ENCODE measurements around the gene NUP62. TPM values are rescaled to one million over a fixed set of nuclear protein-coding genes. Genes with fewer than 3 reads are reported as not detected.

The NUP62 gene
- total and polyA plus RNA-seq, 2 experiments from 2014 or later, result 55.5 to 99.4 TPM

- no peaks in the 10 kb centered on the region; the same call in 1 of the 2 replicates for H3K4me1 ChIP-seq (ENCODE audit: insufficient read depth)
- H4K20me1 ChIP-seq (replicated peaks; ENCODE audit: insufficient read depth), result no peaks in the 10 kb centered on the region
- 0 out of 2 replicates have a peak, but pooled peaks cover 4% of the 10 kb centered on the region for H3F3A ChIP-seq (replicated peaks; ENCODE audit: low read depth)
- Mint-ChIP-seq H3K4me1 (no peaks in the 10 kb centered on the region), H3K36me3 (ENCODE audit: low read depth) (no peaks in the 10 kb centered on the region), H3K9me3 (no peaks in the 10 kb centered on the region), H3K27me3 (ENCODE audit: insufficient read depth, low read depth, poor library complexity) (peaks cover 11% of the 10 kb centered on the region), H3K27ac (no peak overlapping the region), H3K4me3 (no peak overlapping the region)
- H3K4me2 ChIP-seq, result no peak overlapping the region
- TF ChIP-seq NANOG (IDR thresholded peaks at IDR 0.05; ENCODE audit: borderline replicate concordance) (no peak), REST (IDR thresholded peaks at IDR 0.05; ENCODE audit: unreplicated experiment) (no peak)
- TF ChIP-seq, protein P1, sequence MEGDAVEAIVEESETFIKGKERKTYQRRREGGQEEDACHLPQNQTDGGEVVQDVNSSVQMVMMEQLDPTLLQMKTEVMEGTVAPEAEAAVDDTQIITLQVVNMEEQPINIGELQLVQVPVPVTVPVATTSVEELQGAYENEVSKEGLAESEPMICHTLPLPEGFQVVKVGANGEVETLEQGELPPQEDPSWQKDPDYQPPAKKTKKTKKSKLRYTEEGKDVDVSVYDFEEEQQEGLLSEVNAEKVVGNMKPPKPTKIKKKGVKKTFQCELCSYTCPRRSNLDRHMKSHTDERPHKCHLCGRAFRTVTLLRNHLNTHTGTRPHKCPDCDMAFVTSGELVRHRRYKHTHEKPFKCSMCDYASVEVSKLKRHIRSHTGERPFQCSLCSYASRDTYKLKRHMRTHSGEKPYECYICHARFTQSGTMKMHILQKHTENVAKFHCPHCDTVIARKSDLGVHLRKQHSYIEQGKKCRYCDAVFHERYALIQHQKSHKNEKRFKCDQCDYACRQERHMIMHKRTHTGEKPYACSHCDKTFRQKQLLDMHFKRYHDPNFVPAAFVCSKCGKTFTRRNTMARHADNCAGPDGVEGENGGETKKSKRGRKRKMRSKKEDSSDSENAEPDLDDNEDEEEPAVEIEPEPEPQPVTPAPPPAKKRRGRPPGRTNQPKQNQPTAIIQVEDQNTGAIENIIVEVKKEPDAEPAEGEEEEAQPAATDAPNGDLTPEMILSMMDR (conservative IDR thresholded peaks at IDR 0.05; ENCODE audit: low read depth in 2 of 2), result peak; percentile 33 to 47; a peak in 3 of 4 replicates
- H3K27me3 ChIP-seq (ENCODE audit: insufficient read depth), result no peaks in the 10 kb centered on the region
- no peak overlapping the region for H2AFZ ChIP-seq
- H3K79me2 ChIP-seq (replicated peaks; ENCODE audit: insufficient read depth), result no peaks in the 10 kb centered on the region
- no peaks in the 10 kb centered on the region for H3K36me3 ChIP-seq (ENCODE audit: insufficient read depth)
- ATAC-seq, result peak; percentile 20
- no peak overlapping the region for H3K27ac ChIP-seq (ENCODE audit: low read depth)
- DNase-seq (ENCODE audit: low spot score), result peak; percentile 41
- H3K4me3 ChIP-seq, result no peak overlapping the region
- H3K9me2 ChIP-seq (ENCODE audit: insufficient read depth), result no peaks in the 10 kb centered on the region
These were observed 10.6 kb upstream of the NUP62 start for GRCh38 chr19:49939721-49940481.

DNA sequence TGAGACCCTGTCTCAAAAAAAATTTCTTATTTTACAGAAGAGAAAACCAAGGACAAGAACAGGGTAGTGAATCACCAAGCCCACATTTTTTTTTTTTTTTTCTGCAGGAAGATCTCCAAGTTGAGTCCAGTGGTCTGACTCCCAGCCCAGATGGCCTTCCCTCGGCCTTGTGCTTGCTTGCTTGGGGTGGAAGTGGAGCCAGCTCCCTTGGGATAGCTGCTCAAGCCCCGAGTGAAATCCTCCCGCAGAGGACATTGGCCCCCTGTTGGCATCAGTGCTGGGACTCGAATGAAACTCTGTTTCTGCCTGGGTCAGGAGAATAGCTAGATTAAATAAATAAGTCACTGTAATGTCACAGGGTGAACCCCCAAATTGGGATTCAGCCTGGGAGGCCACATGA, 9.4 kb upstream of the NUP62 start:
- H3K79me2 ChIP-seq (replicated peaks; ENCODE audit: insufficient read depth), result no peaks in the 10 kb centered on the region
- no peaks in the 10 kb centered on the region for H3K36me3 ChIP-seq (ENCODE audit: insufficient read depth)
- H3K4me2 ChIP-seq, result no peak overlapping the region
- H2AFZ ChIP-seq, result no peak overlapping the region
- H3F3A ChIP-seq (replicated peaks; ENCODE audit: low read depth), result 0 out of 2 replicates have a peak, but pooled peaks cover 4% of the 10 kb centered on the region
- Mint-ChIP-seq H3K27me3 (ENCODE audit: insufficient read depth, low read depth, poor library complexity) (peaks cover 11% of the 10 kb centered on the region), H3K36me3 (ENCODE audit: low read depth) (peaks cover 3% of the 10 kb centered on the region), H3K4me3 (no peak overlapping the region), H3K9me3 (no peaks in the 10 kb centered on the region), H3K4me1 (no peaks in the 10 kb centered on the region), H3K27ac (no peak overlapping the region)
- no peak for DNase-seq (ENCODE audit: low spot score)
- no peak for TF ChIP-seq REST (IDR thresholded peaks at IDR 0.05; ENCODE audit: unreplicated experiment)
- no peak for TF ChIP-seq ZNF114 (CRISPR knock-in tag; IDR thresholded peaks at IDR 0.05)
- TF ChIP-seq, protein P1 (conservative IDR thresholded peaks at IDR 0.05; ENCODE audit: low read depth in 2 of 2), result no peak
- TF ChIP-seq, protein P2, sequence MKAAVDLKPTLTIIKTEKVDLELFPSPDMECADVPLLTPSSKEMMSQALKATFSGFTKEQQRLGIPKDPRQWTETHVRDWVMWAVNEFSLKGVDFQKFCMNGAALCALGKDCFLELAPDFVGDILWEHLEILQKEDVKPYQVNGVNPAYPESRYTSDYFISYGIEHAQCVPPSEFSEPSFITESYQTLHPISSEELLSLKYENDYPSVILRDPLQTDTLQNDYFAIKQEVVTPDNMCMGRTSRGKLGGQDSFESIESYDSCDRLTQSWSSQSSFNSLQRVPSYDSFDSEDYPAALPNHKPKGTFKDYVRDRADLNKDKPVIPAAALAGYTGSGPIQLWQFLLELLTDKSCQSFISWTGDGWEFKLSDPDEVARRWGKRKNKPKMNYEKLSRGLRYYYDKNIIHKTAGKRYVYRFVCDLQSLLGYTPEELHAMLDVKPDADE (IDR thresholded peaks at IDR 0.05), result no peak
- TF ChIP-seq ZNF331 (CRISPR knock-in tag; IDR thresholded peaks at IDR 0.05; ENCODE audit: low read depth), result no peak
- no peak for TF ChIP-seq EZH2phosphoT487 (IDR thresholded peaks at IDR 0.05; ENCODE audit: unreplicated experiment)
- no peak for TF ChIP-seq STAT1 (IDR thresholded peaks at IDR 0.05; ENCODE audit: unreplicated experiment)
- H3K4me1 ChIP-seq (ENCODE audit: insufficient read depth), result no peaks in the 10 kb centered on the region; the same call in 1 of the 2 replicates
- H3K9me2 ChIP-seq (ENCODE audit: insufficient read depth), result no peaks in the 10 kb centered on the region
- ATAC-seq, result no peak
- no peaks in the 10 kb centered on the region for H4K20me1 ChIP-seq (replicated peaks; ENCODE audit: insufficient read depth)
- no peak overlapping the region for H3K4me3 ChIP-seq
- H3K27me3 ChIP-seq (ENCODE audit: insufficient read depth), result no peaks in the 10 kb centered on the region
- H3K27ac ChIP-seq (ENCODE audit: low read depth), result no peak overlapping the region
